ENCODE data around the gene C5orf22.

Gene C5orf22

GRCh38 chr5:31531888-31532547, at the start of gene C5orf22, which contains the start of gene DROSHA:
Gene C5orf22, plus strand, starts transcription at chr5:31532301. Its CDS starts 92 bp downstream, at chr5:31532393.
Gene DROSHA, minus strand, starts transcription at chr5:31532093. Its CDS starts 3,034 bp downstream, at chr5:31529059.
- peak; percentile 88 to 89 for DNase-seq

GRCh38 chr5:31485376-31486207, 46.5 kb upstream of the C5orf22 start:
- DNase-seq = no peak

GRCh38 chr5:31486441-31486840, 45.7 kb upstream of the C5orf22 start:
- DNase-seq = no peak

- DNase-seq = no peak
Measured at GRCh38 chr5:31487506-31487905, 44.6 kb upstream of the C5orf22 start.

- no peak for DNase-seq
Measured at GRCh38 chr5:31492869-31493268, 39.2 kb upstream of the C5orf22 start.

GRCh38 chr5:31495336-31495735, 36.8 kb upstream of the C5orf22 start:
- no peak for DNase-seq

- no peak for DNase-seq
Measured at GRCh38 chr5:31496301-31496700, 35.8 kb upstream of the C5orf22 start.

- no peak for DNase-seq
Measured at GRCh38 chr5:31496891-31497290, 35.2 kb upstream of the C5orf22 start.

GRCh38 chr5:31500256-31500655, 31.8 kb upstream of the C5orf22 start:
- DNase-seq = no peak

GRCh38 chr5:31502506-31502905, 29.6 kb upstream of the C5orf22 start:
- DNase-seq = no peak

- DNase-seq = no peak
Measured at GRCh38 chr5:31504529-31504928, 27.6 kb upstream of the C5orf22 start.

GRCh38 chr5:31511305-31511704, 20.8 kb upstream of the C5orf22 start:
- DNase-seq = no peak

GRCh38 chr5:31516802-31517201, 15.3 kb upstream of the C5orf22 start:
- DNase-seq = no peak

- no peak for DNase-seq
Measured at GRCh38 chr5:31523041-31523440, 9.1 kb upstream of the C5orf22 start.

- no peak for DNase-seq
Measured at GRCh38 chr5:31530541-31531265, 1.4 kb upstream of the C5orf22 start.

- peak in 1 of 2 experiments; percentile 11 for DNase-seq
Measured at GRCh38 chr5:31531543-31531887, 586 bp upstream of the C5orf22 start.

GRCh38 chr5:31534527-31535046, 2.5 kb downstream of the C5orf22 start:
- no peak for DNase-seq

- no peak for DNase-seq
Measured at GRCh38 chr5:31536873-31537272, 4.8 kb downstream of the C5orf22 start.

GRCh38 chr5:31537349-31537748, 5.2 kb downstream of the C5orf22 start:
- no peak for DNase-seq

GRCh38 chr5:31537851-31538250, 5.8 kb downstream of the C5orf22 start:
- no peak for DNase-seq

- peak in 1 of 2 experiments; percentile 27 for DNase-seq
Measured at GRCh38 chr5:31549114-31549513, 17.0 kb downstream of the C5orf22 start.

GRCh38 chr5:31551878-31552277, 19.8 kb downstream of the C5orf22 start:
- DNase-seq = no peak

GRCh38 chr5:31553863-31554262, 21.8 kb downstream of the C5orf22 start:
- no peak for DNase-seq
